ENCODE results near the gene KRT17.

Gene KRT17

GRCh38 chr17:41575336-41575735, 49.0 kb downstream of the KRT17 start:
- no peak for DNase-seq (ENCODE audit: low spot score)

- DNase-seq (ENCODE audit: low spot score): no peak
Measured at GRCh38 chr17:41571561-41572434, 52.6 kb downstream of the KRT17 start, which contains the start of gene KRT9. KRT9 (minus strand) TSS chr17:41572059; CDS start chr17:41571992, 67 bp downstream.
